HG03460 (cell line): ENCODE data around the gene NOTCH1.

Experiments used
- ATAC-seq: cut with Tn5 transposase; IDR thresholded peaks from one replicate; pipeline ENCODE4 v1.9.1; 2021; ENCODE audit not compliant: unreplicated experiment

NOTCH1 gene

GRCh38 chr9:136504512-136505348 is 41.1 kb downstream of the NOTCH1 start:
- ATAC-seq: no peak

GRCh38 chr9:136502940-136503550 is 42.8 kb downstream of the NOTCH1 start:
- ATAC-seq: no peak

GRCh38 chr9:136502196-136502595 is 43.7 kb downstream of the NOTCH1 start:
- ATAC-seq: no peak

- ATAC-seq: no peak
These were observed 44.2 kb downstream of the NOTCH1 start for GRCh38 chr9:136501686-136502085.

GRCh38 chr9:136499935-136500910 is 45.6 kb downstream of the NOTCH1 start:
- ATAC-seq: no peak

GRCh38 chr9:136499071-136499934 is 46.5 kb downstream of the NOTCH1 start:
- no peak for ATAC-seq

- no peak for ATAC-seq
These were observed 47.7 kb downstream of the NOTCH1 start for GRCh38 chr9:136497916-136498695.

GRCh38 chr9:136496801-136497620 is 48.8 kb downstream of the NOTCH1 start:
- ATAC-seq: no peak

GRCh38 chr9:136496181-136496580 is 49.7 kb downstream of the NOTCH1 start:
- ATAC-seq: no peak

- no peak for ATAC-seq
These were observed 50.5 kb downstream of the NOTCH1 start for GRCh38 chr9:136495238-136495800.

GRCh38 chr9:136494531-136495215 is 51.2 kb downstream of the NOTCH1 start:
- ATAC-seq: no peak

- ATAC-seq: no peak
These were observed 51.8 kb downstream of the NOTCH1 start for GRCh38 chr9:136494012-136494411.

GRCh38 chr9:136493567-136493971 is 52.3 kb downstream of the NOTCH1 start:
- ATAC-seq: no peak

GRCh38 chr9:136492978-136493522 is 52.8 kb downstream of the NOTCH1 start:
- ATAC-seq: no peak

GRCh38 chr9:136489731-136490130 is 56.1 kb downstream of the NOTCH1 start:
- ATAC-seq: no peak

GRCh38 chr9:136488247-136489214 is 57.3 kb downstream of the NOTCH1 start:
- ATAC-seq: no peak
